Glutamatergic neuron (in vitro differentiated cells): Measurements from ENCODE around the gene CXXC4. TPM values are rescaled to one million over a fixed set of nuclear protein-coding genes. Genes with fewer than 3 reads are reported as not detected.

Experiments used
- DNase-seq: peaks from one replicate; pipeline ENCODE4 v3.0.0; 2022
- H3K27ac Mint-ChIP-seq: one replicate; pipeline ENCODE4 v1.8.0; 2020; ENCODE audit warnings: mild to moderate bottlenecking, mixed read lengths, inconsistent platforms; ENCODE audit not compliant: unreplicated experiment
- H3K27me3 Mint-ChIP-seq: one replicate; pipeline ENCODE4 v1.8.0; 2020; ENCODE audit warnings: mild to moderate bottlenecking, moderate library complexity, mixed read lengths, inconsistent platforms; ENCODE audit not compliant: unreplicated experiment
- H3K36me3 Mint-ChIP-seq: one replicate; pipeline ENCODE4 v1.8.0; 2020; ENCODE audit warnings: mild to moderate bottlenecking, mixed read lengths, inconsistent platforms; ENCODE audit not compliant: unreplicated experiment
- H3K4me1 Mint-ChIP-seq: one replicate; pipeline ENCODE4 v1.8.0; 2020; ENCODE audit warnings: mild to moderate bottlenecking, low read depth, mixed read lengths, inconsistent platforms; ENCODE audit not compliant: unreplicated experiment
- H3K4me3 Mint-ChIP-seq: one replicate; pipeline ENCODE4 v1.8.0; 2020; ENCODE audit warnings: mild to moderate bottlenecking, mixed read lengths, inconsistent platforms; ENCODE audit not compliant: unreplicated experiment
- H3K9me3 Mint-ChIP-seq: one replicate; pipeline ENCODE4 v1.8.0; 2020; ENCODE audit warnings: mild to moderate bottlenecking, moderate library complexity, mixed read lengths, inconsistent platforms; ENCODE audit not compliant: unreplicated experiment
- CTCF ChIP-seq: fragments of 200-600 bp; sonication (generic); IDR thresholded peaks from one replicate; pipeline ENCODE4 v1.5.0; 2021; ENCODE audit not compliant: partially characterized antibody, unreplicated experiment
- total RNA-seq: library from RNA; stranded (reverse); fragmentation: NEBNext Ultra II Directional; extraction: Animal tissue kit (Norgen Biotek cat#: 25700); gene quantifications from one replicate; pipeline ENCODE4 v1.2.1, GENCODE V29; 2021; ENCODE audit not compliant: unreplicated experiment

CXXC4 gene
- total RNA-seq, 1 donor from 2014 or later = 21.8 TPM

GRCh38 chr4:104420766-104421165 lies 73.9 kb downstream of the CXXC4 start:
- no peak for TF ChIP-seq CTCF
- H3K4me3 Mint-ChIP-seq = peak overlapping the region; percentile 46
- no peaks in the 10 kb centered on the region for H3K36me3 Mint-ChIP-seq
- peak; percentile 47 for DNase-seq
- peak overlapping the region; percentile 57 for H3K27ac Mint-ChIP-seq
- H3K4me1 Mint-ChIP-seq = peaks cover 37% of the 10 kb centered on the region
- H3K9me3 Mint-ChIP-seq = peaks cover 4% of the 10 kb centered on the region
- H3K27me3 Mint-ChIP-seq = no peaks in the 10 kb centered on the region
